Testis (tissue), 2 donors: Measurements from ENCODE around the gene SLC11A2.

Experiments
- CTCF ChIP-seq, 3 experiments: fragments of 450-650 bp in 2 of 3; fragments of 200-600 bp in 1 of 3; sonication (generic) in 1 of 3; IDR thresholded peaks; one replicate each; pipeline ENCODE4 v1.5.1; 2016 to 2019; ENCODE audit warnings: antibody characterized with exemption in 3 of 3, mild to moderate bottlenecking in 2 of 3, moderate library complexity in 1 of 3
- POLR2A ChIP-seq: fragments of 450-650 bp; IDR thresholded peaks from one replicate; pipeline ENCODE4 v1.6.1; 2017; ENCODE audit warnings: antibody characterized with exemption, mild to moderate bottlenecking, moderate library complexity

- TF ChIP-seq CTCF (IDR thresholded peaks at IDR 0.05) (no peak), POLR2A (no peak)
Observed at GRCh38 chr12:51028126-51028812, 2.1 kb upstream of the SLC11A2 start.
